Breast epithelium (tissue), 3 donors: ENCODE measurements around the gene ACKR4.

Source experiments
- POLR2A ChIP-seq: fragments of 450-650 bp; IDR thresholded peaks from one replicate; pipeline ENCODE4 v1.6.1; 2016; ENCODE audit warnings: antibody characterized with exemption, mild to moderate bottlenecking, moderate library complexity
- TF ChIP-seq, protein P1 (sequence below), 3 donors: fragments of 450-650 bp; IDR thresholded peaks; one replicate each; pipeline ENCODE4 v1.5.1; 2016 to 2017; ENCODE audit warnings: antibody characterized with exemption in 3 of 3, mild to moderate bottlenecking in 3 of 3, moderate library complexity in 3 of 3

DNA sequence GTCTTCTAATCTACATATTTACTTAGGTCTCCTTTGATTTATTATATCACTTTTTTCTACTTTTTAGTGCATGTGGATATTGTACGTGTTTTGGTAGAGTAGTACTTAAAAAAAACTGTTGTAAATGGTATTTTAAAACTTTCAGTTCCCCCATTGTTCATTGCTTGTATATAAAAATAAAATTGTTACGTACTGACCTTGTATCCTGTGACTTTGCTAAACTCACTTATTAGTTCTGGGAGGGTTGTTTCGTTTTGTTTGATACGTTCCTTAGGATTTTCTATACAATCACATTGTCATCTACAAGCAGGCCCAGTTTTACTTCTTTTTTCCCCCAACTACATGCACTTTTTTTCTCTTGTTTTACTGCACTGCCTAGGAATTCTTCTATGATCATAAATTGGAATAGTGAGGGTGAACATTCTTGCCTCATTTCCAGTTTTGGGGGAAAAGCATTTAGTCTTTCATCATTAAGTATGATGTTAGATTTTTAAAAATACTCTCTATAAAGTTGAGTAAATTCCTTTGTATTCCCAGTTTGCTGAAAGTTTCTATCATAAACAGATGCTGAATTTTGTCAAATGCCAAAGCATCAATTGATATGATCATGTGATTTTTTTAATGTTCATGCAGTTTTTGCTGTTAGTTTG, 33.5 kb upstream of the ACKR4 start:
- TF ChIP-seq, protein P1, sequence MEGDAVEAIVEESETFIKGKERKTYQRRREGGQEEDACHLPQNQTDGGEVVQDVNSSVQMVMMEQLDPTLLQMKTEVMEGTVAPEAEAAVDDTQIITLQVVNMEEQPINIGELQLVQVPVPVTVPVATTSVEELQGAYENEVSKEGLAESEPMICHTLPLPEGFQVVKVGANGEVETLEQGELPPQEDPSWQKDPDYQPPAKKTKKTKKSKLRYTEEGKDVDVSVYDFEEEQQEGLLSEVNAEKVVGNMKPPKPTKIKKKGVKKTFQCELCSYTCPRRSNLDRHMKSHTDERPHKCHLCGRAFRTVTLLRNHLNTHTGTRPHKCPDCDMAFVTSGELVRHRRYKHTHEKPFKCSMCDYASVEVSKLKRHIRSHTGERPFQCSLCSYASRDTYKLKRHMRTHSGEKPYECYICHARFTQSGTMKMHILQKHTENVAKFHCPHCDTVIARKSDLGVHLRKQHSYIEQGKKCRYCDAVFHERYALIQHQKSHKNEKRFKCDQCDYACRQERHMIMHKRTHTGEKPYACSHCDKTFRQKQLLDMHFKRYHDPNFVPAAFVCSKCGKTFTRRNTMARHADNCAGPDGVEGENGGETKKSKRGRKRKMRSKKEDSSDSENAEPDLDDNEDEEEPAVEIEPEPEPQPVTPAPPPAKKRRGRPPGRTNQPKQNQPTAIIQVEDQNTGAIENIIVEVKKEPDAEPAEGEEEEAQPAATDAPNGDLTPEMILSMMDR (IDR thresholded peaks at IDR 0.05): no peak
- TF ChIP-seq POLR2A: no peak
